ENCODE data around the gene SLC66A1. TPM values are rescaled to one million over a fixed set of nuclear protein-coding genes. Genes with fewer than 3 reads are reported as not detected.
A peak's percentile ranks its signal among the peaks of the same experiment; 100 is the strongest.

The SLC66A1 gene
- total RNA-seq, 2 experiments from 2014 or later, result 8.0 to 8.6 TPM

- peaks cover under 1% of the 10 kb centered on the region for H3K36me3 Mint-ChIP-seq
- ATAC-seq (no peak), DNase-seq (no peak)
- H3K27me3 Mint-ChIP-seq, result no peaks in the 10 kb centered on the region
- CTCF ChIA-PET, result interaction anchor here (0.6 kb wide), 1 partner anchor 25 kb away, joined by 4 read pairs; no protein-coding TSS in a partner anchor
- no peak overlapping the region for H3K4me3 Mint-ChIP-seq
- H3K4me1 Mint-ChIP-seq, result no peaks in the 10 kb centered on the region
- no peak overlapping the region for H3K27ac Mint-ChIP-seq
- H3K9me3 Mint-ChIP-seq (ENCODE audit: low read depth), result no peaks in the 10 kb centered on the region
Observed at GRCh38 chr1:19369396-19370090, 57.4 kb downstream of the SLC66A1 start.

- H3K9me3 Mint-ChIP-seq (ENCODE audit: low read depth), result no peaks in the 10 kb centered on the region
- H3K36me3 Mint-ChIP-seq, result peaks cover under 1% of the 10 kb centered on the region
- CTCF ChIA-PET, result no interaction called here
- no peak overlapping the region for H3K4me3 Mint-ChIP-seq
- ATAC-seq, result no peak
- H3K27me3 Mint-ChIP-seq, result no peaks in the 10 kb centered on the region
- no peaks in the 10 kb centered on the region for H3K4me1 Mint-ChIP-seq
- no peak for DNase-seq
- no peak overlapping the region for H3K27ac Mint-ChIP-seq
Observed at GRCh38 chr1:19370453-19371170, 58.5 kb downstream of the SLC66A1 start.

GRCh38 chr1:19371226-19372135 is 59.4 kb downstream of the SLC66A1 start:
- Mint-ChIP-seq H3K27me3 (no peaks in the 10 kb centered on the region), H3K36me3 (peaks cover 6% of the 10 kb centered on the region), H3K27ac (no peak overlapping the region), H3K9me3 (ENCODE audit: low read depth) (no peaks in the 10 kb centered on the region), H3K4me1 (no peaks in the 10 kb centered on the region), H3K4me3 (no peak overlapping the region)
- ATAC-seq (no peak), DNase-seq (no peak)
- CTCF ChIA-PET, result no interaction called here

- CTCF ChIA-PET, result no interaction called here
Observed at GRCh38 chr1:19372136-19372514, 60.0 kb downstream of the SLC66A1 start.

GRCh38 chr1:19372602-19373001 is 60.5 kb downstream of the SLC66A1 start:
- H3K4me1 Mint-ChIP-seq, result no peaks in the 10 kb centered on the region
- H3K27ac Mint-ChIP-seq, result no peak overlapping the region
- no peaks in the 10 kb centered on the region for H3K27me3 Mint-ChIP-seq
- ATAC-seq, result no peak
- CTCF ChIA-PET, result no interaction called here
- DNase-seq, result no peak
- H3K9me3 Mint-ChIP-seq (ENCODE audit: low read depth), result no peaks in the 10 kb centered on the region
- H3K4me3 Mint-ChIP-seq, result no peak overlapping the region
- peaks cover 15% of the 10 kb centered on the region for H3K36me3 Mint-ChIP-seq

More at GRCh38 chr1:19372136-19372514, 60.0 kb downstream of the SLC66A1 start:
- ATAC-seq (no peak), DNase-seq (no peak)
- H3K36me3 Mint-ChIP-seq, result peaks cover 13% of the 10 kb centered on the region
- no peaks in the 10 kb centered on the region for H3K4me1 Mint-ChIP-seq
- no peak overlapping the region for H3K27ac Mint-ChIP-seq
- H3K27me3 Mint-ChIP-seq, result no peaks in the 10 kb centered on the region
- no peak overlapping the region for H3K4me3 Mint-ChIP-seq
- no peaks in the 10 kb centered on the region for H3K9me3 Mint-ChIP-seq (ENCODE audit: low read depth)

GRCh38 chr1:19373211-19374082 is 61.3 kb downstream of the SLC66A1 start:
- peaks cover 24% of the 10 kb centered on the region for H3K36me3 Mint-ChIP-seq
- DNase-seq, result no peak
- H3K27me3 Mint-ChIP-seq, result no peaks in the 10 kb centered on the region
- H3K4me3 Mint-ChIP-seq, result no peak overlapping the region
- CTCF ChIA-PET, result interaction anchor here (0.9 kb wide), 1 partner anchor 208 kb away, joined by 3 read pairs; no protein-coding TSS in a partner anchor
- no peak overlapping the region for H3K27ac Mint-ChIP-seq
- no peak for ATAC-seq
- H3K4me1 Mint-ChIP-seq, result peaks cover 3% of the 10 kb centered on the region
- no peaks in the 10 kb centered on the region for H3K9me3 Mint-ChIP-seq (ENCODE audit: low read depth)

- CTCF ChIA-PET, result interaction anchor here (0.9 to 1.5 kb wide), 2 partner anchors 208 to 280 kb away, joined by 3 to 4 read pairs; no protein-coding TSS in a partner anchor
- H3K4me3 Mint-ChIP-seq, result no peak overlapping the region
- no peak for ATAC-seq
- no peaks in the 10 kb centered on the region for H3K27me3 Mint-ChIP-seq
- no peak for DNase-seq
- H3K9me3 Mint-ChIP-seq (ENCODE audit: low read depth), result no peaks in the 10 kb centered on the region
- H3K27ac Mint-ChIP-seq, result no peak overlapping the region
- peaks cover 26% of the 10 kb centered on the region for H3K36me3 Mint-ChIP-seq
- H3K4me1 Mint-ChIP-seq, result peaks cover 7% of the 10 kb centered on the region
Observed at GRCh38 chr1:19374083-19374801, 62.1 kb downstream of the SLC66A1 start.

- no peaks in the 10 kb centered on the region for H3K9me3 Mint-ChIP-seq (ENCODE audit: low read depth)
- H3K36me3 Mint-ChIP-seq, result peaks cover 32% of the 10 kb centered on the region
- DNase-seq (no peak), ATAC-seq (no peak)
- no peak overlapping the region for H3K4me3 Mint-ChIP-seq
- H3K27ac Mint-ChIP-seq, result no peak overlapping the region
- peaks cover 11% of the 10 kb centered on the region for H3K4me1 Mint-ChIP-seq
- H3K27me3 Mint-ChIP-seq, result no peaks in the 10 kb centered on the region
- CTCF ChIA-PET, result interaction anchor here (1.5 kb wide), 1 partner anchor 279 kb away, joined by 4 read pairs; no protein-coding TSS in a partner anchor
Observed at GRCh38 chr1:19374926-19375325, 62.8 kb downstream of the SLC66A1 start.

GRCh38 chr1:19375631-19376400 is 63.7 kb downstream of the SLC66A1 start:
- Mint-ChIP-seq H3K27ac (no peak overlapping the region), H3K27me3 (no peaks in the 10 kb centered on the region), H3K4me1 (peaks cover 11% of the 10 kb centered on the region), H3K9me3 (ENCODE audit: low read depth) (no peaks in the 10 kb centered on the region), H3K36me3 (peaks cover 34% of the 10 kb centered on the region), H3K4me3 (no peak overlapping the region)
- CTCF ChIA-PET, result interaction anchor here (1.3 to 1.5 kb wide), 2 partner anchors 15 to 278 kb away, joined by 4 read pairs; no protein-coding TSS in a partner anchor
- ATAC-seq (no peak), DNase-seq (no peak)

GRCh38 chr1:19376428-19377372 is 64.6 kb downstream of the SLC66A1 start:
- H3K36me3 Mint-ChIP-seq, result peaks cover 37% of the 10 kb centered on the region
- no peaks in the 10 kb centered on the region for H3K9me3 Mint-ChIP-seq (ENCODE audit: low read depth)
- no peak for DNase-seq
- H3K27me3 Mint-ChIP-seq, result no peaks in the 10 kb centered on the region
- H3K27ac Mint-ChIP-seq, result peak overlapping the region; percentile 28
- peaks cover 11% of the 10 kb centered on the region for H3K4me1 Mint-ChIP-seq
- ATAC-seq, result no peak
- no peak overlapping the region for H3K4me3 Mint-ChIP-seq
- CTCF ChIA-PET, result interaction anchor here (1.1 to 1.3 kb wide), 2 partner anchors 14 to 206 kb away, joined by 4 read pairs; no protein-coding TSS in a partner anchor

All from activated CD8-positive, alpha-beta memory T cell treated with anti-CD3 and anti-CD28 coated beads, Interleukin-2, amount 10 ng/mL, durations not matched to agents 7 days and 5 days (primary cell).